HepG2 (cell line): ENCODE results near the gene GALR2. TPM values are rescaled to one million over a fixed set of nuclear protein-coding genes. Genes with fewer than 3 reads are reported as not detected.

Experiments used
- ATF3 ChIP-seq: sonication (generic); formaldehyde crosslinking; IDR thresholded peaks from 2 replicates; pipeline ENCODE4 v1.4.0; 2020; ENCODE audit warnings: missing genetic modification reagents
- FOXK1 ChIP-seq: sonication (generic); formaldehyde crosslinking; IDR thresholded peaks from 2 replicates; pipeline ENCODE4 v1.4.0; 2020; ENCODE audit warnings: low read depth, missing genetic modification reagents, borderline replicate concordance
- MXD1 ChIP-seq: sonication (generic); formaldehyde crosslinking; IDR thresholded peaks from 2 replicates; pipeline ENCODE4 v1.4.0; 2020; ENCODE audit warnings: mild to moderate bottlenecking, missing genetic modification reagents
- NR1H2 ChIP-seq: sonication (generic); formaldehyde crosslinking; IDR thresholded peaks from 2 replicates; pipeline ENCODE4 v1.8.1; 2022; ENCODE audit warnings: low read depth, missing genetic modification reagents, borderline replicate concordance
- PBX2 ChIP-seq: IDR thresholded peaks from 2 replicates; pipeline ENCODE4 v1.6.1; 2016; ENCODE audit warnings: control low read depth
- PTBP1 ChIP-seq: fragments of 200-400 bp; formaldehyde crosslinking; IDR thresholded peaks from 2 replicates; pipeline ENCODE4 v1.6.1; 2018; ENCODE audit warnings: low read length, low read depth; ENCODE audit not compliant: poor library complexity, severe bottlenecking
- ZBTB26 ChIP-seq: IDR thresholded peaks from 2 replicates; pipeline ENCODE4 v1.6.1; 2016; ENCODE audit warnings: missing compliant biosample characterization, missing genetic modification reagents, borderline replicate concordance
- ZBTB4 ChIP-seq: sonication (generic); formaldehyde crosslinking; IDR thresholded peaks from 2 replicates; pipeline ENCODE4 v1.4.0; 2020; ENCODE audit warnings: missing genetic modification reagents, mild to moderate bottlenecking, borderline replicate concordance
- ZNF121 ChIP-seq: sonication (generic); formaldehyde crosslinking; IDR thresholded peaks from 2 replicates; pipeline ENCODE4 v1.5.0; 2020; ENCODE audit warnings: mild to moderate bottlenecking, missing genetic modification reagents
- ZNF407 ChIP-seq: sonication (generic); formaldehyde crosslinking; IDR thresholded peaks from one replicate; pipeline ENCODE4 v1.5.1; 2020; ENCODE audit warnings: mild to moderate bottlenecking, missing genetic modification reagents; ENCODE audit errors: not compliant biosample characterization
- ZNF670 ChIP-seq: sonication (generic); formaldehyde crosslinking; IDR thresholded peaks from 2 replicates; pipeline ENCODE4 v1.8.0; 2022; ENCODE audit warnings: mild to moderate bottlenecking, missing genetic modification reagents, borderline replicate concordance
- ZNF724P ChIP-seq: sonication (generic); formaldehyde crosslinking; IDR thresholded peaks from 2 replicates; pipeline ENCODE4 v1.8.0; 2022; ENCODE audit warnings: missing genetic modification reagents, borderline replicate concordance
- polyA plus RNA-seq, 8 experiments: library from polyadenylated mRNA; depleted of rRNA in 3 of 8; stranded (reverse) in 7 of 8; unstranded in 1 of 8; fragments of >200 nt; fragmentation: Illumina TruSeq in 4 of 8; extraction: Trizol in 4 of 8; gene quantifications; 2 replicates each; pipeline versions ENCODE4 v1.2.1 to v1.2.3, GENCODE V29; 2011 to 2016; ENCODE audit warnings: low read depth in 4 of 8, missing spikeins in 1 of 8, mixed read lengths in 1 of 8; ENCODE audit not compliant: insufficient read depth in 1 of 8
- total RNA-seq, 5 experiments: library from RNA; depleted of rRNA; stranded (reverse); fragments of >200 nt; fragmentation: Illumina TruSeq; extraction: Trizol; gene quantifications; 2 replicates each; pipeline ENCODE4 v1.2.3, GENCODE V29; 2016; ENCODE audit warnings: low read depth in 1 of 5

The GALR2 gene
- total and polyA plus RNA-seq, 2 of the 13 experiments (the other 11 are each of a cell fraction or from before 2014, with no cell fraction given): 0.48 to 0.58 TPM

- TF ChIP-seq ZBTB4 (CRISPR knock-in tag) (0 out of 2 replicates have a peak, but pooled peaks have one; percentile 19), ATF3 (CRISPR knock-in tag) (no peak), ZNF407 (CRISPR knock-in tag) (no peak), PTBP1 (no peak), ZNF724P (CRISPR knock-in tag) (peak; percentile 80; the same call in 1 of the 2 replicates), PBX2 (no peak), FOXK1 (no peak), ZBTB26 (no peak), ZNF121 (CRISPR knock-in tag) (peak; percentile 40; the same call in 1 of the 2 replicates), NR1H2 (CRISPR knock-in tag) (no peak), ZNF670 (CRISPR knock-in tag) (no peak), MXD1 (CRISPR knock-in tag) (no peak)
These were observed 47.3 kb upstream of the GALR2 start, which contains the start of gene EVPL (continued) for GRCh38 chr17:76027159-76027839.
